WI38 (cell line): ENCODE measurements around the gene B3GNT5.

Experiments
- H3K4me3 ChIP-seq: 2 replicates; pipeline ENCODE4 v1.5.1; 2011; ENCODE audit warnings: low read depth, mild to moderate bottlenecking, control low read depth, low read length
- TF ChIP-seq, protein P1 (sequence below): IDR thresholded peaks from 2 replicates; pipeline ENCODE4 v1.5.1; 2012; ENCODE audit warnings: low read depth, mild to moderate bottlenecking, control low read depth, low read length

The B3GNT5 gene

DNA sequence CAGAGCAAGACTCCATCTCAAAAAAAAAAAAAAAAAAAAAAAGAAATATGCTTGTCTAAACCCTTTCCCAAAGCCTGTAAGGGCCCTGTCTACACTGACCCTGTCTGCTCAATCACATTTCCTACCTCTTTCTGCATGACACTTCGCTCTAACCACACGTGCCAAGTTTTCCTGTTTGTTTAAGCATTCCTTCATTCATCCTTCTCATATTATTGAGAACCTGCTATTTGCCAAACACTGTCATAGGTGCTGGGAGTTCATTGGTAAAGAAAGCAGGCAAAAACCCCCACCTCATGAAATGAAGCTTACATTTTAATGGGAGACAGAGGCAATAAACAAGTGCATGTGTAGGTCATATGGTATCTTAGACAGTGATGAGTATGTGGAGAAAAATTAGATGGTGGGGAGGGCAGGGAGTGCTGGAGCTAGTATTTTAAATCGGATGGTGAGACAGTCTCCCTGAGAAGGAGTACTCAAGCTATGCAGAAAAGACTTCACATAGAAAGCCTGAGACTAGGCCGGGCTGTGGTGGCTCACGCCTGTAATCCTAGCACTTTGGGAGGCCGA lies 48.0 kb downstream of the B3GNT5 start:
- no peak overlapping the region for H3K4me3 ChIP-seq
- TF ChIP-seq, protein P1, sequence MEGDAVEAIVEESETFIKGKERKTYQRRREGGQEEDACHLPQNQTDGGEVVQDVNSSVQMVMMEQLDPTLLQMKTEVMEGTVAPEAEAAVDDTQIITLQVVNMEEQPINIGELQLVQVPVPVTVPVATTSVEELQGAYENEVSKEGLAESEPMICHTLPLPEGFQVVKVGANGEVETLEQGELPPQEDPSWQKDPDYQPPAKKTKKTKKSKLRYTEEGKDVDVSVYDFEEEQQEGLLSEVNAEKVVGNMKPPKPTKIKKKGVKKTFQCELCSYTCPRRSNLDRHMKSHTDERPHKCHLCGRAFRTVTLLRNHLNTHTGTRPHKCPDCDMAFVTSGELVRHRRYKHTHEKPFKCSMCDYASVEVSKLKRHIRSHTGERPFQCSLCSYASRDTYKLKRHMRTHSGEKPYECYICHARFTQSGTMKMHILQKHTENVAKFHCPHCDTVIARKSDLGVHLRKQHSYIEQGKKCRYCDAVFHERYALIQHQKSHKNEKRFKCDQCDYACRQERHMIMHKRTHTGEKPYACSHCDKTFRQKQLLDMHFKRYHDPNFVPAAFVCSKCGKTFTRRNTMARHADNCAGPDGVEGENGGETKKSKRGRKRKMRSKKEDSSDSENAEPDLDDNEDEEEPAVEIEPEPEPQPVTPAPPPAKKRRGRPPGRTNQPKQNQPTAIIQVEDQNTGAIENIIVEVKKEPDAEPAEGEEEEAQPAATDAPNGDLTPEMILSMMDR, result no peak

DNA sequence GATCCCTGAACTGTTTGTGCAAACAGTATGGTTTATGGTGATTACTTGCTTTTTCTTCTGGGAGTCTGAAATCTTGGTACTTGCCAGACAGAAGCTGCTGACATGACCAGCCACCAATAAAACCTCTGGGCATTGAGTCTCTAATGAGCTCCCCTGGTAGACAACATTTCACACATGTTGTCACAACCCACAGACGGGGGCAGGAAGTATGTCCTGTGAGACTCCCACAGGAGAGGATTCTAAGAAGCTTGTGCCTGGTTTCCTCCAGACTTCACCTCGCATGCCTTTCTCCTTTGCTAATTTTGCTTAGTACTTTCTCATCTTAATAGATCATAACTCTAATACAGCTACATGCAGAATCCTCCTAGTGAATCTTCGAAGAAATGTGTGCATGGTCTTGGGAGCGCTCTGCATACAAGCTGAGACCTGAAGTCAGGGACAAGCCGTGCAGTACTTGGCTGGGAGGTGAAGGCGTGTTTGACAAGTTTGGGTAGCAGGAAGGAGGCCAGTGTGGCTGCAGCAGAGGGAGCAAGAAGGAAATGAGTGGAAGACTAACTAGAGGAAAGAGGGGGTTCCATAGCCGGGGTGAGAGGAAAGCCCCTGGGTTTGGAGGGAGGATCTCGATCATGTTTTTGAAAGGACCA lies 49.0 kb downstream of the B3GNT5 start:
- TF ChIP-seq, protein P1, result no peak
- H3K4me3 ChIP-seq, result no peak overlapping the region

DNA sequence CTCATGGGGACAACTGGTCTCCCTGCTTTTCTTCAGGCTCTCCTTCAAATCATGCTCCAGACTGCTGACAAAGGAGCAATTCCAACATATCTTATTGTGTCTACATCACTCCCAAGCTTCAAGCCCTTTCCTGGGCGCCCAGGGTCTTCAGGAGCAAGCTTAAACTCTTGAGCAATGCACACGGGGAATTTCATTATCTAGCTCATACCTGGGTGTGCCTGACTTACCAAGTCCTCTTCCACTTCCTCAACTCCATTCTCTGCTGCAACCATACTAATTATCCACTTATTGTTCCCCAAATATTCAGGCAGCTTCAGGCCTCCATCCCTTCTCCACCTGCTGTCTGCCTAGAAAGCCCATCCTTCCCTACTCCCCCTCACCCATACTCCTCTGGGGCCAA lies 50.6 kb downstream of the B3GNT5 start:
- TF ChIP-seq, protein P1, result no peak
- no peak overlapping the region for H3K4me3 ChIP-seq

DNA sequence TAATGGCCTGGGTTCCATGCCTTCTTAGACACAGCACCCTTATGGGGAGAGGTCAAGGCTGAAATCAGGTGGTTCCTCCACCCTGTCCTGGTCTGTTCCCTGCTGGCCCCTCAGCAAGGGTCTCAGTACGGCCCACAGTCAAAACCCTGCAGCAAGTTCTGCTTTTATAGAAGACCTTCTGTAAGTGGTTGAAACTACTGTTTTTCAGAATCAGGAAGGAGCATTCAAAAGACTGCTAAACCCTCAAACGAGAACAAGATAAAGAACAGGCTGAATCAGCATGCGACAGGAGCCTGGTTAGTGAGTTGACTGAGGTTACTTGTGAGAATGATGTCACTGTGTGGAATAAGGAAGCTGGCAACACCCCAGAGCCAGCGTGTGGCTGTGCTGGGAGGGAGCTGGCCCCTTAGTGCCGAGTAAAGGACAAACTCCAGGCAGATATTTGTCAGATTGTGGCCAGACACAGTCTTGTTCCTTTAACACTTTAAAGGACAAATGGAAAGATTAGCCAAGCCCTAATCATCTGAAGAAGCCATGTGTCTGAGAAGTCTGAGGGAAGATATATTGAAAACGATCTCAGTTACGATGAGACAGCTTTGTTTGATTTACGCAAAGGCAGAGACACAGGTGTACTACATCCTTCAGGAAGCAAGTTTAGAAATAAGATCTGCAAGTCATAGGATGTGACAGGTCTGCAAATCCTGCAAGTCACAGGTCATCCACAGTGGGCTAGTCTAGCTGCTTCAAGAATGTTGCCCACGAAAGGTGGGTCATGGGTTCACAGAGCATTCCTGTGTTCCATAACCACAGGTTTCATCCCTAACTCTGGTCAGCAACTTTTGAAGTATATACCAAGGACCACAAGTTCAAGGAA lies 54.0 kb downstream of the B3GNT5 start:
- TF ChIP-seq, protein P1, result no peak
- H3K4me3 ChIP-seq, result no peak overlapping the region

DNA sequence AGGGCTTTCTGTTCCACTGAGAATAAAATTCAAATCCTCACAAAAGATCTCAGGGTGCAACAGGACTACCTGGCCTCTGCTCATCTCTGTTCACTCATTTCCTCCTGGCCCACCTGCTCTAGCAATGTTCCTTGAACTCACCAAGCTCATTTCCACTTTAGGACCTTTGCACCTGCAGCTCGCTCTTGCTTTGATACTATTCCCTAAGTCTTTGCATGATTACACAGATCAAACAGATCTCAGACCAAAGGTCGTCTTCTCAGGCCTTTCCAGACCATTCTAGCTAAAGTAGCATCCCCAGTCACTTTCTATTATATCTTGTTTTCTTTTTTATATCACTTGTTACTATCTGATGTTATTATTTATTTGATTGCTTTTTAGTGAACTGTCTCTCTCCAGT lies 54.7 kb downstream of the B3GNT5 start:
- TF ChIP-seq, protein P1, result no peak

DNA sequence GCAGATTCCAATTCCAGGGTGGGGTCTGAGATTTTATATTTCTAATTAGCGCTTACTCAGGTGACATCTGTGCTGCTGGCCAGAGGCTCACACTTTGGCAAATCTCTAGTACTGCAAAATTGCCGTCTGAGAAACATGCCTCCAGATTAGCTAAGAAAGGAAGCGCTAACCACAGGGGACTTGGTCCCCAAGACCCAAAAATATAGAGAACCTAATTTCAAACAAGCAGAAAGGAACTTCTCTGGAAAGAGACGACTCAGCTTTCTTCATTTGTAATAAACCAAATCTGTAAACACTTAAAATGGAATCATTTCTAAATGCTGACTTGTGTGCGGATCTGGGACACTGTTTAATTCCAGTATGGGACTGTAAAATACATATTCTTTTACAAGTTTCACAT lies 55.7 kb downstream of the B3GNT5 start:
- TF ChIP-seq, protein P1, result no peak
- no peak overlapping the region for H3K4me3 ChIP-seq

More for the DNA sequence above, 54.7 kb downstream of the B3GNT5 start:
- no peak overlapping the region for H3K4me3 ChIP-seq

DNA sequence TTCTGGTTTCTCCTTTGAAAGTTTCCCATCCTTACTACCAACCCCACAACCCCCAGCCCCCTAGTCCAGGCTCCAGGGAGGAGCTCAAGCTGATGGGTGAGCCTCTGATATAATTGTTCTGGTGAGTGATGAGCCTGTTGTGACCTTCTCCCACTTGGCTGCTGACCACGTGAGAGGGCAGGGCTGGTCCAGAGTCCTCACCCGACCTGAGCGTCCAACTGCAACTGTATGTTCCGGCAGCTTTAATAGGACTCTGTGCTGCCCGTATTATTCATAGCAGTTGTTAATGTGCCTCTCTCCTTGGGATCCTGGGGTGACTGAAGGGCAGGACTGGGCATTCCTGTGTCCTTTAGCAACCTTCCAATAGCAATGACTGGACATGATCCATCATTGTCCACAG lies 56.2 kb downstream of the B3GNT5 start:
- TF ChIP-seq, protein P1, result no peak
- H3K4me3 ChIP-seq, result no peak overlapping the region
